ENCODE data around the gene LRRIQ3. TPM values are rescaled to one million over a fixed set of nuclear protein-coding genes. Genes with fewer than 3 reads are reported as not detected.

Gene LRRIQ3
- total and polyA plus RNA-seq, 2 donors (not counting 3 experiments of a cell fraction or from before 2014, with no cell fraction given), result 0.21 to 1.1 TPM

DNA sequence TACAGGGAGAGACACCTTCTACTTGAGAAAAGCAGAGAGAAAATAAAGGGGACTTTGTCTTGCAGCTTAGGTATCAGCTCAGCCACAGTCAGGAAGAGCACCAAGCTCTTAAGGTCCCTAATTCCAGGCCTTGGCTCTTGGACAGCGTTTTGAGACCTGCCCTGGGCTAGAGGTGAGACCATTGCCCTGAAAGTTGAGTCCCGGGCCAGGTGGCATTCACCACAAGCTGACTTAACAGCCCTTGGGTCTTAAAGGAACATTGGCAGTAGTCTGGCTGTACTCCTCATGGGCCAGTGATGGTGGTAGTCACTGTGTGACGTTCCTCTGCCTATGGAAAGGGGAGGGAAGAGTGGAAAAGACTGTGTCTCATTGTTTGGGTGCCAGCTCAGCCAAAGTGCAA is 25.5 kb upstream of the LRRIQ3 start:
- DNase-seq (ENCODE audit: low read depth, low spot score), result no peak
- Histone ChIP-seq H3K27me3 (ENCODE audit: control insufficient read depth in 2 of 2, insufficient read depth in 2 of 2, low read length in 2 of 2) (no peaks in the 10 kb centered on the region), H3K4me1 (ENCODE audit: control insufficient read depth, extremely low read depth, insufficient read depth, low read length) (no peaks in the 10 kb centered on the region), H4K20me1 (replicated peaks; ENCODE audit: control insufficient read depth, extremely low read depth, insufficient read depth, low read length) (no peaks in the 10 kb centered on the region), H3K9me3 (replicated peaks; ENCODE audit: control insufficient read depth, insufficient read depth, low read length) (no peaks in the 10 kb centered on the region), H3K27ac (ENCODE audit: insufficient read depth, low read depth, low read length) (no peak overlapping the region), H3K9ac (replicated peaks; ENCODE audit: extremely low read depth, insufficient read depth, low read length) (no peak overlapping the region), H2AFZ (ENCODE audit: low read depth, low read length) (no peak overlapping the region), H3K4me3 (replicated peaks in 1 of 3; ENCODE audit: insufficient read depth in 1 of 3, low read depth in 1 of 3, low read length in 3 of 3) (no peak overlapping the region), H3K4me2 (ENCODE audit: insufficient read depth, low read length) (no peak overlapping the region), H3K9me1 (replicated peaks; ENCODE audit: control insufficient read depth, extremely low read depth, insufficient read depth, low read length) (no peaks in the 10 kb centered on the region), H3K79me2 (ENCODE audit: control insufficient read depth, insufficient read depth, low read length) (no peaks in the 10 kb centered on the region), H3K36me3 (ENCODE audit: control insufficient read depth in 2 of 2, extremely low read depth in 1 of 2, insufficient read depth in 2 of 2, low read length in 2 of 2) (no peaks in the 10 kb centered on the region)
- intact Hi-C loops (cut with micrococcal nuclease) (no loop called here), dilution Hi-C loops (cut with MboI; ENCODE audit: extremely low pct_ligation_motif_present, low sequenced_read_pairs) (no loop called here)
- ChIA-PET CTCF (no interaction called here), POLR2A (no interaction called here)
- TF ChIP-seq MYC (IDR thresholded peaks at IDR 0.05; ENCODE audit: low read depth, low read length), result no peak
- no peak for TF ChIP-seq GATA2 (IDR thresholded peaks at IDR 0.05; ENCODE audit: insufficient read depth, insufficient read length, low read depth, low read length)
- TF ChIP-seq FOS (IDR thresholded peaks at IDR 0.05; ENCODE audit: borderline replicate concordance, insufficient read depth, low read length), result no peak
- TF ChIP-seq, protein P1, sequence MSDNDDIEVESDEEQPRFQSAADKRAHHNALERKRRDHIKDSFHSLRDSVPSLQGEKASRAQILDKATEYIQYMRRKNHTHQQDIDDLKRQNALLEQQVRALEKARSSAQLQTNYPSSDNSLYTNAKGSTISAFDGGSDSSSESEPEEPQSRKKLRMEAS (IDR thresholded peaks at IDR 0.05; ENCODE audit: insufficient read depth, insufficient read length), result no peak
- TF ChIP-seq POLR2A (IDR thresholded peaks at IDR 0.05; ENCODE audit: low read depth, low read length), result no peak
- no peak for TF ChIP-seq POLR2AphosphoS5 (IDR thresholded peaks at IDR 0.05; ENCODE audit: insufficient read depth, low read depth, low read length)
- BruUV-seq (replicated peaks), result no TSS peak
- FAIRE-seq, result no peak

DNA sequence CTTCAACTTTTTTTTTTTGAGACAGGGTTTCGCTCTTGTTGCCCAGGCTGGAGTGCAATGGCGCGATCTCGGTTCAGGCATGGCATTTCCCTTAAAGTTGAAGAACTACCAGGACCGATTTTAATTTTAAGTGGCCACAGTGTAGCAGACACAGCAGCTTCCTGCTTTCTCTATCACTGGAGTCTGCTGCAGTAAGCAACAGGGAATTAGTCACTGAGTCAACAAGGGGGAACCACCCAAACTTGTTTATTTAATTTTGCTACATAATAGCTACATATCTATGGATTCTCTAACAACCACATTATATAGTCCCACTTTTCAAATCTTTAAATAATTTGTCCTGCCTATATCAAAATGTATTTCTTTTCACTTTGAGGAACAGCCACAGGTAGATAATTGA is 24.7 kb upstream of the LRRIQ3 start:
- no peak overlapping the region for H2AFZ ChIP-seq (ENCODE audit: low read depth, low read length)
- no peak overlapping the region for H3K9ac ChIP-seq (replicated peaks; ENCODE audit: extremely low read depth, insufficient read depth, low read length)
- H3K9me1 ChIP-seq (replicated peaks; ENCODE audit: control insufficient read depth, extremely low read depth, insufficient read depth, low read length), result no peaks in the 10 kb centered on the region
- DNase-seq (ENCODE audit: low read depth, low spot score), result no peak
- TF ChIP-seq CTCF (IDR thresholded peaks at IDR 0.05; ENCODE audit: extremely low read depth in 1 of 2, insufficient read depth in 1 of 2, low read depth in 1 of 2, low read length in 2 of 2) (no peak), POLR2A (IDR thresholded peaks at IDR 0.05; ENCODE audit: low read depth, low read length) (no peak), JUN (IDR thresholded peaks at IDR 0.05; ENCODE audit: borderline replicate concordance, insufficient read depth, insufficient read length, low read depth) (no peak), FOS (IDR thresholded peaks at IDR 0.05; ENCODE audit: borderline replicate concordance, insufficient read depth, low read length) (no peak)
- H3K79me2 ChIP-seq (ENCODE audit: control insufficient read depth, insufficient read depth, low read length), result no peaks in the 10 kb centered on the region
- H3K4me1 ChIP-seq (ENCODE audit: control insufficient read depth, extremely low read depth, insufficient read depth, low read length), result no peaks in the 10 kb centered on the region
- H3K4me3 ChIP-seq (replicated peaks in 1 of 3; ENCODE audit: insufficient read depth in 1 of 3, low read depth in 1 of 3, low read length in 3 of 3), result no peak overlapping the region
- H3K27me3 ChIP-seq (ENCODE audit: control insufficient read depth in 2 of 2, insufficient read depth in 2 of 2, low read length in 2 of 2), result no peaks in the 10 kb centered on the region
- no peaks in the 10 kb centered on the region for H3K9me3 ChIP-seq (replicated peaks; ENCODE audit: control insufficient read depth, insufficient read depth, low read length)
- FAIRE-seq, result no peak
- CTCF ChIA-PET, result interaction anchor here (0.7 kb wide), 1 partner anchor 1392 kb away, joined by 3 read pairs; no protein-coding TSS in a partner anchor
- H3K4me2 ChIP-seq (ENCODE audit: insufficient read depth, low read length), result no peak overlapping the region
- intact Hi-C loops (cut with micrococcal nuclease), result no loop called here
- no TSS peak for BruUV-seq (replicated peaks)
- H3K27ac ChIP-seq (ENCODE audit: insufficient read depth, low read depth, low read length), result no peak overlapping the region
- no peaks in the 10 kb centered on the region for H3K36me3 ChIP-seq (ENCODE audit: control insufficient read depth in 2 of 2, extremely low read depth in 1 of 2, insufficient read depth in 2 of 2, low read length in 2 of 2)
- no peaks in the 10 kb centered on the region for H4K20me1 ChIP-seq (replicated peaks; ENCODE audit: control insufficient read depth, extremely low read depth, insufficient read depth, low read length)
- POLR2A ChIA-PET, result no interaction called here
- dilution Hi-C loops (cut with MboI; ENCODE audit: extremely low pct_ligation_motif_present, low sequenced_read_pairs), result no loop called here
